Tibial nerve (tissue), 3 donors: ENCODE measurements around the gene PSTPIP1.

Source experiments
- POLR2A ChIP-seq, 2 donors: fragments of 450-650 bp; IDR thresholded peaks; one replicate each; pipeline ENCODE4 v1.6.1; 2017; ENCODE audit warnings: antibody characterized with exemption in 2 of 2, mild to moderate bottlenecking in 2 of 2, moderate library complexity in 2 of 2
- TF ChIP-seq, protein P1 (sequence below), 5 experiments: fragments of 200-600 bp in 3 of 5; fragments of 450-650 bp in 2 of 5; sonication (generic) in 3 of 5; IDR thresholded peaks; one replicate each; pipeline ENCODE4 v1.5.1; 2016 to 2019; ENCODE audit warnings: antibody characterized with exemption in 5 of 5, mild to moderate bottlenecking in 3 of 5, moderate library complexity in 2 of 5

DNA sequence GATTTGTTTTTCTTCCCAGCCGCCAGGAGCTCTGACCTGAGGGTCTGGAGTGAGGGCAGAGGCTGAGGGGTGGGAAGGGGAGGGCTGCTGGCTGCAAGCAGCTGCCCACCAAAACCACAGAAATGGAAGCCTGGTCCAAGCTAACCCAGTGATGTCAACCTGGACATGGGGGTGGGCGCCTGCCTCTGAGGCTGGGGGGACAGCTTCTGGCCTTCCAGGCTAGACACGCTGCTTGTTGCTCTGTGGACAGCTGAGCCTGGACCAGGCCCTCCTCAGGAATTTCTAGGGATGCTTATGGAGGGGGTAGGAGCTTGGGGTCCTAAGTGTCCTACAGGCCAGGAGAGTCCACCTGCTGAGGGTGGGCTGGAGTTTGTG is 21.4 kb downstream of the PSTPIP1 start:
- TF ChIP-seq, protein P1, sequence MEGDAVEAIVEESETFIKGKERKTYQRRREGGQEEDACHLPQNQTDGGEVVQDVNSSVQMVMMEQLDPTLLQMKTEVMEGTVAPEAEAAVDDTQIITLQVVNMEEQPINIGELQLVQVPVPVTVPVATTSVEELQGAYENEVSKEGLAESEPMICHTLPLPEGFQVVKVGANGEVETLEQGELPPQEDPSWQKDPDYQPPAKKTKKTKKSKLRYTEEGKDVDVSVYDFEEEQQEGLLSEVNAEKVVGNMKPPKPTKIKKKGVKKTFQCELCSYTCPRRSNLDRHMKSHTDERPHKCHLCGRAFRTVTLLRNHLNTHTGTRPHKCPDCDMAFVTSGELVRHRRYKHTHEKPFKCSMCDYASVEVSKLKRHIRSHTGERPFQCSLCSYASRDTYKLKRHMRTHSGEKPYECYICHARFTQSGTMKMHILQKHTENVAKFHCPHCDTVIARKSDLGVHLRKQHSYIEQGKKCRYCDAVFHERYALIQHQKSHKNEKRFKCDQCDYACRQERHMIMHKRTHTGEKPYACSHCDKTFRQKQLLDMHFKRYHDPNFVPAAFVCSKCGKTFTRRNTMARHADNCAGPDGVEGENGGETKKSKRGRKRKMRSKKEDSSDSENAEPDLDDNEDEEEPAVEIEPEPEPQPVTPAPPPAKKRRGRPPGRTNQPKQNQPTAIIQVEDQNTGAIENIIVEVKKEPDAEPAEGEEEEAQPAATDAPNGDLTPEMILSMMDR (IDR thresholded peaks at IDR 0.05), result no peak
- TF ChIP-seq POLR2A (IDR thresholded peaks at IDR 0.05), result no peak
